ENCODE data around the gene BMP15.

- TF ChIP-seq ASH2L (IDR thresholded peaks at IDR 0.05; ENCODE audit: insufficient read length, low read depth, low read length) (no peak), CTCF (CRISPR knock-in tag; IDR thresholded peaks at IDR 0.05) (no peak), TBL1XR1 (IDR thresholded peaks at IDR 0.05; ENCODE audit: borderline replicate concordance, low read length, partially characterized antibody) (no peak), HNF1B (CRISPR knock-in tag; IDR thresholded peaks at IDR 0.05) (no peak), TCF7L2 (IDR thresholded peaks at IDR 0.05; ENCODE audit: low read depth, low read length) (no peak), RARG (CRISPR knock-in tag; IDR thresholded peaks at IDR 0.05; ENCODE audit: low read depth) (no peak), POLR2A (IDR thresholded peaks at IDR 0.05; ENCODE audit: insufficient read depth in 1 of 2, low read depth in 2 of 2, low read length in 2 of 2) (no peak), NFATC3 (CRISPR knock-in tag; IDR thresholded peaks at IDR 0.05) (no peak), MAF1 (CRISPR knock-in tag; IDR thresholded peaks at IDR 0.05; ENCODE audit: borderline replicate concordance) (no peak), AFF4 (CRISPR knock-in tag; IDR thresholded peaks at IDR 0.05) (no peak), TAF1 (CRISPR knock-in tag; IDR thresholded peaks at IDR 0.05) (no peak)
These were observed 21.7 kb upstream of the BMP15 start for GRCh38 chrX:50888884-50889283.
